ENCODE measurements around the gene CDH8. TPM values are rescaled to one million over a fixed set of nuclear protein-coding genes. Genes with fewer than 3 reads are reported as not detected.

Gene CDH8
- total and polyA plus RNA-seq, 4 donors = 0.02 to 3.1 (median 0.30) TPM

DNA sequence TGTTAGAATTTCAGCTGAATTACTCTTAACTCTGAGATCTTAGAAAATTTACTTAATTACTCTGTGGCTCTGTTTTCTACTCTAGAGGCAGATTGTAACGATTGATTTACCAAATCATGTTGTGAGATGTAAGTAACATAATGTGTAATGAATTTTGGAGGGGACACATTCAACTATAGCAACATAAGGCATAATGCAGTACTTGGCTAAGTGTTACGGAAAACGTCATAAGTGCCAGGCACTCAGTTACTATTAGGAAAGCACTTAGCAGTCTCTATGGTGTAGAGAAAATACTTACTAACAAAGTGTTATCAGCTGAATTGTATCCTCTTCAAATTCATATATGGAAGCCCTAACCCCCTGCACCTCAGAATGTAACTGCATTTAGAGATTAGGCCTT lies 40.6 kb upstream of the CDH8 start:
- TF ChIP-seq, protein P1, sequence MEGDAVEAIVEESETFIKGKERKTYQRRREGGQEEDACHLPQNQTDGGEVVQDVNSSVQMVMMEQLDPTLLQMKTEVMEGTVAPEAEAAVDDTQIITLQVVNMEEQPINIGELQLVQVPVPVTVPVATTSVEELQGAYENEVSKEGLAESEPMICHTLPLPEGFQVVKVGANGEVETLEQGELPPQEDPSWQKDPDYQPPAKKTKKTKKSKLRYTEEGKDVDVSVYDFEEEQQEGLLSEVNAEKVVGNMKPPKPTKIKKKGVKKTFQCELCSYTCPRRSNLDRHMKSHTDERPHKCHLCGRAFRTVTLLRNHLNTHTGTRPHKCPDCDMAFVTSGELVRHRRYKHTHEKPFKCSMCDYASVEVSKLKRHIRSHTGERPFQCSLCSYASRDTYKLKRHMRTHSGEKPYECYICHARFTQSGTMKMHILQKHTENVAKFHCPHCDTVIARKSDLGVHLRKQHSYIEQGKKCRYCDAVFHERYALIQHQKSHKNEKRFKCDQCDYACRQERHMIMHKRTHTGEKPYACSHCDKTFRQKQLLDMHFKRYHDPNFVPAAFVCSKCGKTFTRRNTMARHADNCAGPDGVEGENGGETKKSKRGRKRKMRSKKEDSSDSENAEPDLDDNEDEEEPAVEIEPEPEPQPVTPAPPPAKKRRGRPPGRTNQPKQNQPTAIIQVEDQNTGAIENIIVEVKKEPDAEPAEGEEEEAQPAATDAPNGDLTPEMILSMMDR (IDR thresholded peaks at IDR 0.05; ENCODE audit: control extremely low read depth, extremely low read depth) = no peak
- no peak overlapping the region for H3K27ac ChIP-seq (ENCODE audit: low read depth in 1 of 2, low read length in 1 of 2)
- H3K9me3 ChIP-seq (ENCODE audit: control insufficient read depth in 4 of 4, insufficient read depth in 3 of 4, low read length in 3 of 4) = peaks cover 0 to 3% (median 0%) of the 10 kb centered on the region in 4 donors
- no peak for ATAC-seq (ENCODE audit: insufficient read depth, low FRiP score)
- no peaks in the 10 kb centered on the region for H3K36me3 ChIP-seq (ENCODE audit: control insufficient read depth in 4 of 4, insufficient read depth in 4 of 4, low read length in 4 of 4)
- no peaks in the 10 kb centered on the region for H3K27me3 ChIP-seq (ENCODE audit: control insufficient read depth in 3 of 3, insufficient read depth in 3 of 3, low read length in 2 of 3)
- no peak overlapping the region for H3K9ac ChIP-seq (ENCODE audit: insufficient read depth in 1 of 2, low read length in 2 of 2)
- no peak overlapping the region for H3K4me3 ChIP-seq
- WGBS, 2 donors = 85 to 89% methylated on average over 3 of the region's 3 CpGs
- H3K4me1 ChIP-seq (ENCODE audit: control insufficient read depth in 5 of 5, insufficient read depth in 5 of 5, low read length in 5 of 5) = no peaks in the 10 kb centered on the region
- DNase-seq = no peak

DNA sequence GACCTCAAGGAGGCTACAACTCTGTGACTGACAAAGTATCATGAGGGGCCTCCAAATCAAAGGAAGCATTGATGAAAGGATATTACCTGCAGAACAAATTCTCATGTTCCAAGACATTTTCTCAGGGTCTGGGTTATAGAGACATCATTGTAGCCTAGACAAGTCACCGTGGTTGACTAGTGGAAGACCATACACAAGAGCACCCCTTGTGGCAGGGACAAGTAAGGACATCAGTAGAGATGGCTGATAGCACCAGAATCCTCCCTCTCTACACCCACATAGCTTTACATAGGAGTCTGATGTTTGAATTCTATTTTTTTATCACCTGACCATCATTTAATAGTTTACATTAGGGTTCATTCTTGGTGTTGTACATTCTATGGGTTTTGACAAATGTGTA lies 32.5 kb upstream of the CDH8 start:
- no peaks in the 10 kb centered on the region for H3K36me3 ChIP-seq (ENCODE audit: control insufficient read depth in 4 of 4, insufficient read depth in 4 of 4, low read length in 4 of 4)
- H3K9ac ChIP-seq (ENCODE audit: insufficient read depth in 1 of 2, low read length in 2 of 2) = no peak overlapping the region
- DNase-seq (no peak), ATAC-seq (ENCODE audit: insufficient read depth, low FRiP score) (no peak)
- WGBS, 2 donors = 84 to 90% methylated on average over 1 of the region's 1 CpG
- H3K9me3 ChIP-seq (ENCODE audit: control insufficient read depth in 4 of 4, insufficient read depth in 3 of 4, low read length in 3 of 4) = no peaks in the 10 kb centered on the region
- no peak overlapping the region for H3K4me3 ChIP-seq
- H3K27ac ChIP-seq (ENCODE audit: low read depth in 1 of 2, low read length in 1 of 2) = no peak overlapping the region
- TF ChIP-seq, protein P1 (IDR thresholded peaks at IDR 0.05; ENCODE audit: control extremely low read depth, extremely low read depth) = no peak
- H3K4me1 ChIP-seq (ENCODE audit: control insufficient read depth in 5 of 5, insufficient read depth in 5 of 5, low read length in 5 of 5) = no peaks in the 10 kb centered on the region
- no peaks in the 10 kb centered on the region for H3K27me3 ChIP-seq (ENCODE audit: control insufficient read depth in 3 of 3, insufficient read depth in 3 of 3, low read length in 2 of 3)

DNA sequence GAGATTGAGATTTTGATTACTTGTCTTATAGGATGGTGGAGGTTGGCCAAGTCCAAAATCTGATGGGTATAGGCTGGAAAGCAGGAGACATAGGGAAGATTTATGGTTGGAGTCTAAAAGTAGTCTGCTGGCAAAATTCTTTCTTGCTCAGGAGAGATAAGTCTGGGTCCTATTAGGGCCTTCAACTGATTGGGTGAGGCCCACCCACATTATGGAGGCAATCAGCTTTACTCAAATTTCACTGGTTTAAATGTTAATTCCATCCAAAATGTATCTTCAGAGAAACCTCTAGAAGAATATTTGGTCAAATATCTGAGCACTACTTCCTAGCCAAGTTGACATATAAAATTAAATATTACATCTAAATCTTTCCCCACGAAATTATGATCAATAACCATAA lies 31.7 kb upstream of the CDH8 start:
- ATAC-seq (ENCODE audit: insufficient read depth, low FRiP score) (no peak), DNase-seq (no peak)
- no peaks in the 10 kb centered on the region for H3K36me3 ChIP-seq (ENCODE audit: control insufficient read depth in 4 of 4, insufficient read depth in 4 of 4, low read length in 4 of 4)
- TF ChIP-seq, protein P1 (IDR thresholded peaks at IDR 0.05; ENCODE audit: control extremely low read depth, extremely low read depth) = no peak
- no peak overlapping the region for H3K27ac ChIP-seq (ENCODE audit: low read depth in 1 of 2, low read length in 1 of 2)
- no peak overlapping the region for H3K9ac ChIP-seq (ENCODE audit: insufficient read depth in 1 of 2, low read length in 2 of 2)
- H3K9me3 ChIP-seq (ENCODE audit: control insufficient read depth in 4 of 4, insufficient read depth in 3 of 4, low read length in 3 of 4) = no peaks in the 10 kb centered on the region
- WGBS, 2 donors = 72 to 77% methylated on average over 1 of the region's 1 CpG
- no peaks in the 10 kb centered on the region for H3K27me3 ChIP-seq (ENCODE audit: control insufficient read depth in 3 of 3, insufficient read depth in 3 of 3, low read length in 2 of 3)
- no peaks in the 10 kb centered on the region for H3K4me1 ChIP-seq (ENCODE audit: control insufficient read depth in 5 of 5, insufficient read depth in 5 of 5, low read length in 5 of 5)
- H3K4me3 ChIP-seq = no peak overlapping the region

DNA sequence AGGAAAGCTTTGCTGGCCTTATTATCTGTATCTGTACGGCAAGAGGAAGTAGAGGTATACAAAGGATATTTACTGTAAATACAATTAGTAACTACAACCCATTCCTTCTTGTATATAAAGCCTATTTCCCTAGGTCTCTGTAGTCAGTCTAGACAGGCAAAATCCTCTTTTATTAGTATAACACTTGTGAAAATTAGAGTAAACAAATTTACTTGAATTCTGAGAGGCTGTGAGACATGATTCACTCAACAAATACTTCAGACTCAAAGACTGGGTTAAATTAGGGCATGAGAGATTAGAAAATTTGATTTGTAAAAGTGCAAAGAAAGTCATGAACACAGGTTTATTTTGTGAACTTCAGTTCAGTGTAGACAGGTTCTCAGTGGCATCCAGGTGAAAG lies 30.9 kb upstream of the CDH8 start:
- 37 to 53% methylated on average over 1 of the region's 1 CpG for WGBS, 2 donors
- ATAC-seq (ENCODE audit: insufficient read depth, low FRiP score) = no peak
- Histone ChIP-seq H3K36me3 (ENCODE audit: control insufficient read depth in 4 of 4, insufficient read depth in 4 of 4, low read length in 4 of 4) (no peaks in the 10 kb centered on the region), H3K9ac (ENCODE audit: insufficient read depth in 1 of 2, low read length in 2 of 2) (no peak overlapping the region), H3K4me3 (no peak overlapping the region), H3K27ac (ENCODE audit: low read depth in 1 of 2, low read length in 1 of 2) (no peak overlapping the region), H3K4me1 (ENCODE audit: control insufficient read depth in 5 of 5, insufficient read depth in 5 of 5, low read length in 5 of 5) (no peaks in the 10 kb centered on the region), H3K27me3 (ENCODE audit: control insufficient read depth in 3 of 3, insufficient read depth in 3 of 3, low read length in 2 of 3) (no peaks in the 10 kb centered on the region), H3K9me3 (ENCODE audit: control insufficient read depth in 4 of 4, insufficient read depth in 3 of 4, low read length in 3 of 4) (no peaks in the 10 kb centered on the region)
- no peak for DNase-seq
- TF ChIP-seq, protein P1 (IDR thresholded peaks at IDR 0.05; ENCODE audit: control extremely low read depth, extremely low read depth) = no peak
